NCI-H526 treated with DMSO at 0.1 percent for 48 hours (cell line): Measurements from ENCODE around the gene MAD1L1.
"Not testable (repeated sequence)": the region's sequence is repeated elsewhere in the genome, so short reads cannot be mapped to it uniquely, and the experiment has no call there.

Experiments used
- DNase-seq: peaks from one replicate; lab custom pipeline; 2025; lab: John Stamatoyannopoulos, UW

Gene MAD1L1

GRCh38 chr7:1852517-1853430, 380.0 kb downstream of the MAD1L1 start:
- DNase-seq: no peak

GRCh38 chr7:1851721-1852516, 380.8 kb downstream of the MAD1L1 start:
- DNase-seq: no peak

- no peak for DNase-seq
Observed at GRCh38 chr7:1850976-1851571, 381.7 kb downstream of the MAD1L1 start.

GRCh38 chr7:1850111-1850975, 382.4 kb downstream of the MAD1L1 start:
- no peak for DNase-seq

GRCh38 chr7:1849351-1850041, 383.2 kb downstream of the MAD1L1 start:
- no peak for DNase-seq

GRCh38 chr7:1848911-1849311, 383.8 kb downstream of the MAD1L1 start:
- no peak for DNase-seq

- no peak for DNase-seq
Observed at GRCh38 chr7:1848013-1848640, 384.6 kb downstream of the MAD1L1 start.

GRCh38 chr7:1847260-1848001, 385.3 kb downstream of the MAD1L1 start:
- no peak for DNase-seq

- no peak for DNase-seq
Observed at GRCh38 chr7:1846331-1847065, 386.2 kb downstream of the MAD1L1 start.

- DNase-seq: no peak
Observed at GRCh38 chr7:1845536-1846311, 387.0 kb downstream of the MAD1L1 start.

GRCh38 chr7:1844951-1845390, 387.8 kb downstream of the MAD1L1 start:
- DNase-seq: no peak

- DNase-seq: no peak
Observed at GRCh38 chr7:1844336-1844950, 388.3 kb downstream of the MAD1L1 start.

GRCh38 chr7:1843921-1844335, 388.8 kb downstream of the MAD1L1 start:
- no peak for DNase-seq

- DNase-seq: no peak
Observed at GRCh38 chr7:1843271-1843861, 389.4 kb downstream of the MAD1L1 start.

GRCh38 chr7:1842321-1843221, 390.2 kb downstream of the MAD1L1 start:
- no peak for DNase-seq

GRCh38 chr7:1841286-1842021, 391.3 kb downstream of the MAD1L1 start:
- DNase-seq: not testable (repeated sequence)
